ENCODE results near the gene RRP9.

The RRP9 gene

GRCh38 chr3:51896607-51897305 is 44.9 kb downstream of the RRP9 start:
- DNase-seq: no peak

- DNase-seq: no peak
These were observed 46.8 kb downstream of the RRP9 start for GRCh38 chr3:51894939-51895338.

GRCh38 chr3:51894391-51894790 is 47.3 kb downstream of the RRP9 start:
- no peak for DNase-seq

- DNase-seq: no peak
These were observed 50.3 kb downstream of the RRP9 start for GRCh38 chr3:51891242-51892039.

GRCh38 chr3:51888463-51889105 is 53.1 kb downstream of the RRP9 start:
- DNase-seq: no peak

- DNase-seq: no peak
These were observed 54.1 kb downstream of the RRP9 start for GRCh38 chr3:51887620-51888019.

- DNase-seq: no peak
These were observed 55.3 kb downstream of the RRP9 start for GRCh38 chr3:51886447-51886846.

Data from stimulated activated CD4-positive, alpha-beta T cell treated with anti-CD3 and anti-CD28 coated beads, Interleukin-12 subunit alpha, Interleukin-12 subunit beta, amount 100 ng/mL, for 4 hours (primary cell).